ENCODE measurements around the gene FRMPD4. TPM values are rescaled to one million over a fixed set of nuclear protein-coding genes. Genes with fewer than 3 reads are reported as not detected.

FRMPD4 gene
- total RNA-seq, 1 experiment from 2014 or later: not detected

DNA sequence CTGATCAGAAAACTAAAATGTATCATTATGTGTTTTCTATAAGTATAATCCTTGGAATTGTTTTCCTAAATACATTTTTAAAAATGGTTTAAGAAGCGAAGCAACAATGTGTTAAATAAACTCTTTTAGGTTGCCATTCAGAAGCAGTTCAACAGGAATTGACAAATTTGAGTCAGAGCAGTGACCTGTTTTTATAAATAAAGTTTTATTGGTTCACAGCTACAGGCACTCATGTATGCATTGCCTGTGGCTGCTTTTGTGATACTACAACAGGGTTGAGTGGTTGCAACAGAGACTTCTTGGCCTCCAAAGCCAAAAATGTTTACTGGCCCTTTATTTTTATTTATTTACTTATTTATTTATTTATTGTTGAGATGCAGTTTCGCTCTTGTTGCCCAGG, 99.5 kb downstream of the FRMPD4 start:
- no peak for DNase-seq
- no peaks in the 10 kb centered on the region for H3K27me3 ChIP-seq (replicated peaks; ENCODE audit: control insufficient read depth, insufficient read depth, low read length)
- no peak for TF ChIP-seq CTCF (IDR thresholded peaks at IDR 0.05; ENCODE audit: insufficient read depth in 1 of 2, low read depth in 1 of 2, low read length in 1 of 2, severe bottlenecking in 1 of 2, unreplicated experiment in 1 of 2)
- H3K4me1 ChIP-seq: no peaks in the 10 kb centered on the region
- intact Hi-C loops (cut with micrococcal nuclease; ENCODE audit: unreplicated experiment): no loop called here
- ChIA-PET POLR2A (no interaction called here), CTCF (no interaction called here)
- H3K4me3 ChIP-seq (ENCODE audit: low read depth, low read length): no peak overlapping the region
- H3K4me3 Mint-ChIP-seq (ENCODE audit: unreplicated experiment): no peak overlapping the region
- H3K27me3 Mint-ChIP-seq (ENCODE audit: insufficient read depth, unreplicated experiment): no peaks in the 10 kb centered on the region
- H3K9me3 Mint-ChIP-seq (ENCODE audit: unreplicated experiment): no peaks in the 10 kb centered on the region
- H3K36me3 ChIP-seq (ENCODE audit: control insufficient read depth, insufficient read depth, low read length): no peaks in the 10 kb centered on the region
- no TSS peak for BruUV-seq (replicated peaks)
- no peaks in the 10 kb centered on the region for H3K36me3 Mint-ChIP-seq (ENCODE audit: insufficient read depth, unreplicated experiment)
- H3K27ac Mint-ChIP-seq (ENCODE audit: unreplicated experiment): no peak overlapping the region
- H3K9me3 ChIP-seq: no peaks in the 10 kb centered on the region
- no peaks in the 10 kb centered on the region for H3K4me1 Mint-ChIP-seq (ENCODE audit: low read depth, unreplicated experiment)

GRCh38 chrX:12239356-12240082, 101.2 kb downstream of the FRMPD4 start:
- Histone ChIP-seq H3K9me3 (no peaks in the 10 kb centered on the region), H3K27me3 (replicated peaks; ENCODE audit: control insufficient read depth, insufficient read depth, low read length) (no peaks in the 10 kb centered on the region), H3K4me3 (ENCODE audit: low read depth, low read length) (no peak overlapping the region), H3K36me3 (ENCODE audit: control insufficient read depth, insufficient read depth, low read length) (no peaks in the 10 kb centered on the region), H3K4me1 (no peaks in the 10 kb centered on the region)
- no peak for DNase-seq
- ChIA-PET CTCF (no interaction called here), POLR2A (no interaction called here)
- BruUV-seq (replicated peaks): no TSS peak
- H3K4me1 Mint-ChIP-seq (ENCODE audit: low read depth, unreplicated experiment): no peaks in the 10 kb centered on the region
- H3K36me3 Mint-ChIP-seq (ENCODE audit: insufficient read depth, unreplicated experiment): no peaks in the 10 kb centered on the region
- H3K27ac Mint-ChIP-seq (ENCODE audit: unreplicated experiment): no peak overlapping the region
- no peaks in the 10 kb centered on the region for H3K9me3 Mint-ChIP-seq (ENCODE audit: unreplicated experiment)
- TF ChIP-seq CTCF (IDR thresholded peaks at IDR 0.05; ENCODE audit: insufficient read depth in 1 of 2, low read depth in 1 of 2, low read length in 1 of 2, severe bottlenecking in 1 of 2, unreplicated experiment in 1 of 2): no peak
- intact Hi-C loops (cut with micrococcal nuclease; ENCODE audit: unreplicated experiment): no loop called here
- H3K4me3 Mint-ChIP-seq (ENCODE audit: unreplicated experiment): no peak overlapping the region
- H3K27me3 Mint-ChIP-seq (ENCODE audit: insufficient read depth, unreplicated experiment): no peaks in the 10 kb centered on the region

GRCh38 chrX:12240491-12240890, 102.2 kb downstream of the FRMPD4 start:
- intact Hi-C loops (cut with micrococcal nuclease; ENCODE audit: unreplicated experiment): no loop called here
- no peaks in the 10 kb centered on the region for H3K27me3 ChIP-seq (replicated peaks; ENCODE audit: control insufficient read depth, insufficient read depth, low read length)
- no peak overlapping the region for H3K4me3 ChIP-seq (ENCODE audit: low read depth, low read length)
- H3K36me3 Mint-ChIP-seq (ENCODE audit: insufficient read depth, unreplicated experiment): no peaks in the 10 kb centered on the region
- H3K36me3 ChIP-seq (ENCODE audit: control insufficient read depth, insufficient read depth, low read length): no peaks in the 10 kb centered on the region
- TF ChIP-seq CTCF (IDR thresholded peaks at IDR 0.05; ENCODE audit: insufficient read depth in 1 of 2, low read depth in 1 of 2, low read length in 1 of 2, severe bottlenecking in 1 of 2, unreplicated experiment in 1 of 2): no peak
- no peak for DNase-seq
- no peaks in the 10 kb centered on the region for H3K4me1 Mint-ChIP-seq (ENCODE audit: low read depth, unreplicated experiment)
- POLR2A ChIA-PET: no interaction called here
- CTCF ChIA-PET: no interaction called here
- BruUV-seq (replicated peaks): no TSS peak
- no peak overlapping the region for H3K27ac Mint-ChIP-seq (ENCODE audit: unreplicated experiment)
- H3K9me3 ChIP-seq: no peaks in the 10 kb centered on the region
- H3K27me3 Mint-ChIP-seq (ENCODE audit: insufficient read depth, unreplicated experiment): no peaks in the 10 kb centered on the region
- no peak overlapping the region for H3K4me3 Mint-ChIP-seq (ENCODE audit: unreplicated experiment)
- no peaks in the 10 kb centered on the region for H3K9me3 Mint-ChIP-seq (ENCODE audit: unreplicated experiment)
- no peaks in the 10 kb centered on the region for H3K4me1 ChIP-seq
